ENCODE data around the gene KCNJ15.

- TF ChIP-seq CTCF (IDR thresholded peaks at IDR 0.05) = no peak
- no peak for TF ChIP-seq POLR2A (IDR thresholded peaks at IDR 0.05)
These were observed 1.1 kb upstream of the KCNJ15 start for GRCh38 chr21:38255571-38256117.

Measured in ovary (tissue), 3 donors.